Glomerular visceral epithelial cell (primary cell): ENCODE data around the gene RUFY1.
A peak's percentile ranks its signal among the peaks of the same experiment; 100 is the strongest.
"Not testable (repeated sequence)": the region's sequence is repeated elsewhere in the genome, so short reads cannot be mapped to it uniquely, and the experiment has no call there.

ENCODE experiments used
- DNase-seq: peaks from one replicate; pipeline ENCODE4 v3.0.0-alpha.2; 2016; ENCODE audit errors: extremely low spot score

RUFY1 gene, protein sequence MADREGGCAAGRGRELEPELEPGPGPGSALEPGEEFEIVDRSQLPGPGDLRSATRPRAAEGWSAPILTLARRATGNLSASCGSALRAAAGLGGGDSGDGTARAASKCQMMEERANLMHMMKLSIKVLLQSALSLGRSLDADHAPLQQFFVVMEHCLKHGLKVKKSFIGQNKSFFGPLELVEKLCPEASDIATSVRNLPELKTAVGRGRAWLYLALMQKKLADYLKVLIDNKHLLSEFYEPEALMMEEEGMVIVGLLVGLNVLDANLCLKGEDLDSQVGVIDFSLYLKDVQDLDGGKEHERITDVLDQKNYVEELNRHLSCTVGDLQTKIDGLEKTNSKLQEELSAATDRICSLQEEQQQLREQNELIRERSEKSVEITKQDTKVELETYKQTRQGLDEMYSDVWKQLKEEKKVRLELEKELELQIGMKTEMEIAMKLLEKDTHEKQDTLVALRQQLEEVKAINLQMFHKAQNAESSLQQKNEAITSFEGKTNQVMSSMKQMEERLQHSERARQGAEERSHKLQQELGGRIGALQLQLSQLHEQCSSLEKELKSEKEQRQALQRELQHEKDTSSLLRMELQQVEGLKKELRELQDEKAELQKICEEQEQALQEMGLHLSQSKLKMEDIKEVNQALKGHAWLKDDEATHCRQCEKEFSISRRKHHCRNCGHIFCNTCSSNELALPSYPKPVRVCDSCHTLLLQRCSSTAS

DNA sequence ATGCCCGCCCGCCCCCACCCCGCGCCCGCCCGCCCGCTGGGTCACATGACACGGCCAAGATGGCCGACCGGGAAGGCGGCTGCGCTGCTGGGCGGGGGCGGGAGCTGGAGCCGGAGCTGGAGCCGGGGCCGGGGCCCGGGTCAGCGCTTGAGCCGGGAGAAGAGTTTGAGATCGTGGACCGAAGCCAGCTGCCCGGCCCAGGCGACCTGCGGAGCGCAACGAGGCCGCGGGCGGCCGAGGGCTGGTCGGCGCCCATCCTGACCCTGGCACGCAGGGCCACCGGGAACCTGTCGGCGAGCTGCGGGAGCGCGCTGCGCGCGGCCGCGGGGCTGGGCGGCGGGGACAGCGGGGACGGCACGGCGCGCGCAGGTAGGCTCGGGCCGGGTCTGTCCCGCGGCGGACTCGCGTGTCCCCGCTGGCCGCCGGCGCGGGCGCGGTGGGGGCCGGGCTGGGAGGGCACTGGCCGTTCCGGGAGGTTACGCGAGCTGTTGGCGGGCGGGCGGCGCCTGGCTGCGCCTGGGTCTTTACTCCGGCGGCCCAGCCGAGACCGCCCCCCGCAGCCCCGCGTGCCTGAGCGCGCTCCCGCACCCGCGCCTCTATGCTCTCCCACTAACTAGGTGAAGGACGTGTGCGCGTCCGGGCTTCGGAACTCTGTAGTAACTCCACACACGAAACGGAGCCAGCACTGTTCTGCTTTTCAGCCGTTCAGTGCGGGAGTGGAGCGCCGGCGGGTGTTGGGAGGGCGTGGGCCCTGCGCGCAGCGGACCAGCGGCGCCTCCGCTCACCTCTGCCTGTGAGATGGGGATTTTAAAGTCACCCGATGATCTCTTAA lies at the start of gene RUFY1:
TSS of gene RUFY1 (plus strand) at position 44 of the 832 bp plus-strand sequence. CDS start at position 60, 16 bp downstream.
- peak; percentile 81 for DNase-seq

DNA sequence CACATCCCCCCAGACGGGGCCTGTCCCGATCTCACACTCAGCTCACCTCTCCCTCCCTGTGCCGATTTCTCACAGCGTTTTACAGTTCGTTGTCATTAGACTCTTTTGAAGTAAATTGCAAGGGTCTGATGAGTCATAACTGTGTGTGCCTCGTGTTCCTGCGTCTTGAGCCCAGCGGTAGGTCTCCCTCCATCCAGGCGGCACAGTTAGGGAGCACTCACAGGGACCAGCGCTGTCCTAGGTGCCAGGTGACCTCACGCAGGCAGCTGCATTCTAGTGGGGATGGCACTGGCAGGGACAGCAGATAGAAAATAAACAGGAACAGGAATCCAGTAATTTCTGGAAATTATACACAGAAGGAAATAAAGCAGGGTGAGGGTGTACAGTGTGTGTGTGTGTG lies 48.4 kb upstream of the RUFY1 start:
- not testable (repeated sequence) for DNase-seq

DNA sequence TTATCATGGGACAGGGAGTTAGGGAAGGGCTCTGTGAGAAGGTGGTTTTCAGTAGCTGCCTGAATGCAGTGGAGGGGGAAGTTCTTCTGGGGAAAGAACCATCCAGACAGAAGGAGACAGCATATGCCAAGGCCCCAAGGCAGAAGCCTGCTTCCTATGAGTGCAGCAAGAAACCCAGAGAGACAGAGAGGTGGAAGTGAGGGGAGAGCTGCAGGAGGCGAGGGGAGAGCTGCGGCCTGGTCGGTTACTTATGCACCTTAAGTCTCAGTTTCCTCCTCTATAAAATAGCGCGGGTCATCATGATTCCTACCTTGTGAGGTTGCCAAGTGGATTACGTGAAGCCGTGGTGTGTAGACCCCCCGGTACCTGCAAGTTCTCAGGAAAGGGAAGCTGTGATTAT lies 47.9 kb upstream of the RUFY1 start:
- not testable (repeated sequence) for DNase-seq

DNA sequence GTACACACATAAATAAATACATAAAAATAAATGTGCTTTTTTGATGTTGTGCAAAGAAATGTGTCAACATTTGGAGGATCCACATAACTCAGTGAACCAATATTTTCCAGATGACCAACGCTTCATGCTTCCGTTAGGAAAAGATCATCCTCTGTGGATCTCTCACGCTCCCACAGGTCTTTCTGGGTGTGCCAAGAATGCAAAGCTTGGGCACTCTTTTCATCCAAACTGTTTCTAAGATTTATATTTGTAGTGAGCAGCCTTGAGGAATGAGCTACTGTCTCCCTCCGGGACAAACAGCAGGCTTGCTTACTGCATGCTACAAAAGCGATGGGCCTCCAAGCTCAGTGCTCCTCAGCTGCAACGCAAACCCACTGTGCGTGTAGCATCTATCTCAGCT lies 46.2 kb upstream of the RUFY1 start:
- DNase-seq: no peak

DNA sequence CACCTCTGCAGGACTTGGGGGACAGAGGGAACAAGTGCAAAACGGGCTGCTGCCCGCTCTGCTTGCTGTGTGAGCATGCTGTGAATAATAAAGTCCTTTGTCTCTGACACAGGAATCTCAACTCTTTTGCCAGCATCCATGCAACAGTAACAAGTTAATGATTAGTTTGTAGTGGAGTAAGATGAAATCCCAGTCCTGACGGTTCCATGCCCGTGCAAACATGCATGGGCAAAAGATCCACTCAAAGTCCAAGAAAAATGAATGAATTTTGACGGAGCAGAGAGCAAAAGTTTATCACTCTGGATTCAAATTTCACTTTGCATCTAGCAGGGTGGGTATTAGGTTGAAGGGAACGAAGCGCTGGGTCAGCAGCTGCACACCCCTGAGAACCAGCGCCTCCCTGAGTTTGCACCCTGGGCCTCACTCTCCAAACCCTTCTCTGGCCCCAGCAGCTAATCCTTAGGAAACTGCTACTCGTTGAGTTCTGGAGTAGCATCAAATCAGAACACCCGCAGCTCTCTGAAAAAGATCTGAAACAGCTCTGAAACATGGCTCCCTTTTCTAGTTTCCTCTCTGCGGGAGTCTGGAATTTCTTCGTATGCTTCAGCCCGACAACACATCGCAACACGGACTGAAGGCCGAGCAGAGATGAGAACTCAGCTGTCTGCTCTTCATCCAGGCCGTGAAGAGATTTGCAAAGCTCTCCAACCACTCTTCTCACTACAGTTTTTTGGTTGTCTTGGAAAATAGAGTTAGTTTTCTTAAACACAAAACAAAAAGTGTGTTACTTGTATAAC lies 45.6 kb upstream of the RUFY1 start:
- DNase-seq: no peak

DNA sequence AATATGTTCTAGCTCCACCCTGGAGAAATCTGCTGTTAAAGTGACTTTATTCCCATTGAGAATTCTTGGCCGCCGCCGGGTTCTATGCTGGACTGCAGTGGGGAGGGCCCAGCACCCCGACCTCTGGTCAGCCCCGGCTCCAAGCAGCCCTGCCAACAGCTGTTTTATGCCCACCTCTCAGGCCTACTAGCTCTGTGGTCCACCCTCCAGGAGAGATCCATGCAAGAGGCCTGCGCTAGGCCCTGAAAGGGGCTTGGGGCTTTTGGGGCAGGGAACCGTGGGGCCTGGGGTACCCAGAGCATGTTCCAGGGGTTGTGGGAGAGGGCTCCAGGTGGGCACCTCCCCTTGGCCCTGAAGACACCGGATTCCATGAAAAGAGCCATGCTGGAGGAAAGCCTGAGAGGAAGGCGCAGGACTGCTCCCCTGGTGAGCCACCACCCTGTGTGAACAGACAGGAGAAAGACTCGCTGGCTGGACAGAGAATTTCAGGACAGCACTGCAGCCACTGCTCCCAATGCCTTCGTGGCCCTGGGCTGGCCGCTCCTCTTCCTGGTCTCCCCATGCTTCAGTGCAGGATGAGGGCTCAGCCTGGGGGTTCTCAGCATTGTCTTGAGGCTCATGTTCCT lies 44.6 kb upstream of the RUFY1 start:
- no peak for DNase-seq

DNA sequence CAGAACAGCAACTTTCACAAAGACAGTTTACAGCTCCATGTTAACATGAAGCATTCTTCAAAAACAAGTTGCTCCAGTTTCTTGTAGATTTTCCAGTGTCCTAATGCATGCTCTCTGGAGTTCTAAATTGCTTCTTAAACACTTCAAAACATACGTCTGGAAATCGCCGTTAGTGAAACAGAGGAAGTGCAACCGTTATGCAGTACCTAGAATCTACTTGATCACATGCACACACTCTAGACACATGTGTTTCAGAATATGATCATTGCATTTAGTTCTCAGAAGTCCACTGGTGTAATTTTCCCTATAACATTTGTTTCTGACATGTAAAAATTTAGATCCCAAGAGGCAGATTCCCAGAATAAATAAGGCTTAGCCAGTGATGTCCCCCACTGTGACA lies 41.1 kb upstream of the RUFY1 start:
- DNase-seq: no peak

DNA sequence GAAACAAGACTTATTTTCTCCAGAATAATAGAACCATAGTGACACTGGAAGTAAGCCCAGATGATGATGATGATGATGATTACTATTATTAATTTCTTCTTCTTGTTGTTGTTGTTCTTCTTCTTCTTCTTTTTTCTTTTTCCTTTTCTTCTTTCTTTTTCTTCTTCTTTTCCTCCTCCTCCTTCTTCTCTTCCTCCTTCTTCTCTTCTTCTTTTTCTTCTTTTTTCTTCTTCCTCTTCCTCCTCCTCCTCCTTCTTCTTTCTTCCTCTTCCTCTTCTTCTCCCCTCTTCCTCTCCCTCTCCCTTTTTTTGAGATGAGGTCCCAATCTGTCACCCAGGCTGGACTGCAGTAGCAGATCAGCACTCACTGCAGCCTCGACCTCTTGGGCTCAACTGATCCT lies 40.5 kb upstream of the RUFY1 start:
- DNase-seq: no peak

DNA sequence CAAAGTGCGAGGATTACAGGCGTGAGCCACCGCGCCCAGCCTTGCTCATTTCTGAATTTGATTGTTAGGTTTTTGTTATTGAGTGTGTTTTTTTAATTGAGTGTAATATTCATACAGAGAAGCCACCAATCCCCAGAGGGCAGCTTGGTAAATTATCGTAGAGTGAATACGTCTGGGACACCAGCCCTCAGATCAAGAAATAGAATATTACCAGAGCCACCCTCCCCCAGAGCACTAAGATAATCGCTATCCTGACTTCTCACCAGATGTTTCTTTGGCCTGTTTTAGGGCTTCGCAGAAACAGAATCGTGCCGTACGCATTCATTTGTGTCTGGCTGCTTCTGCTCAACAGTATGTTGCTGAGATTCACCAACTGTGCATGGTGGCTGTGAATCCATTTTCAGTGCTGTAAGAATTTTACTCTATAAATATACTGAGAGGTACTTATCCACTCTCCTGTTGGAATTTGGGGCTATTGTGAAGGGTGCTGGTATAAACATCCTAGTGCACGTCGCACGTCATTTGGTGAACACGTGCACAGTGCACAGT lies 37.8 kb upstream of the RUFY1 start:
- DNase-seq: no peak

DNA sequence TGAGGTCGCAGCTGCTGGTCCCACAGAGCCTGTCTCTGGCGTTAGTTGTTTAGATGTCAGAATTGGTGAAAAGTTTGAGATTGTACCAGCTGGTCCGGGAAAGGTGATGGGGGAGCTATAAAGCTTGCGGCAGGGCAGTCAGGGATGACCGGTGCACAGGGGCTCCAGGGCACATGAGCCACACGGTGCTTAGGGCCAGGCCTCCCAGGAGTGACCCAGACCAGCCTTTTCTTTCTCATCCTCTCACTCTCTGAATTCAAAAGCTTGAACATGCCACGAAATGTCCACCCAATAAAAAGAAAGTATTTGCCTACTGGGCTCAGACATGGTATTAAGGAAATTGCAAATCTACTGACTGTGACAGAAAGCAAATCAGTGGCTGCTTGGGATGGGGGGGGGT lies 34.9 kb upstream of the RUFY1 start:
- DNase-seq: not testable (repeated sequence)

DNA sequence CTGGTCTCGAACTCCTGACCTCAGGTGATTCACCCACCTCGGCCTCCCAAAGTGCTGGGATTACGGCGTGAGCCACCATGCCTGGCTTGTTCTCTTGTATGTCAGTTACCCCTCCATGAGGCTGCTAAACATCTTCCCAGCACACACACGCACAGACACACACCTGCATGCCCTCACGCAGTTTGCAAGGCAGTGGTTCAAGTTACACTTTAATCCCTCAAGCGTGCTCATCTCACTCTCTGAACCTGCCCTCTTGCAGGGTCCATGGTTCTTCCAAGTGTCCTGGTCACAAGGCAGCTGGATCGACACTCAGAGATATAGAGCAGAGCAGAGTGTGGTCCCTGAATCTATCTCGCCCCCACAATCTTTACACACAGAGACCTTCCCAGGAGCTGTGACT lies 34.1 kb upstream of the RUFY1 start:
- no peak for DNase-seq

DNA sequence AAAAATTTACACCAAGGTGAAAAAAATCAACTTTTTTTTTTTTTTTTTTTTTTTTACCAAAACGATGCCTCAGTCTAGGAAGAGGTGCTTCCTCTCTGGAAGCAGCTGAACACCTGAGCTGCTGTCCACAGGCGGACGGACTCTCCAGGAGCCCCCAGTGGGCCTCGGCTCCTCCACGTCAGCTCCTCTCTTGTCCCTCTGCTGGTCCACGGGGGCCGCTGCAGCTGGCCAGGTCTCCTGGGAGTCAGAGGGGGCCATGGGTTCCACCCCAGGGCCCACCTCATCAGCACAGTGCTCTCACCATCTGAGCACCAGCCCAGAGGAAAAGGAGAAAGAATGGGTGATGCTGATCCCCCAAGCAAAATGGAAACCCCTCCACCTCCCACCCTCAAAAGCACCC lies 32.6 kb upstream of the RUFY1 start:
- not testable (repeated sequence) for DNase-seq

DNA sequence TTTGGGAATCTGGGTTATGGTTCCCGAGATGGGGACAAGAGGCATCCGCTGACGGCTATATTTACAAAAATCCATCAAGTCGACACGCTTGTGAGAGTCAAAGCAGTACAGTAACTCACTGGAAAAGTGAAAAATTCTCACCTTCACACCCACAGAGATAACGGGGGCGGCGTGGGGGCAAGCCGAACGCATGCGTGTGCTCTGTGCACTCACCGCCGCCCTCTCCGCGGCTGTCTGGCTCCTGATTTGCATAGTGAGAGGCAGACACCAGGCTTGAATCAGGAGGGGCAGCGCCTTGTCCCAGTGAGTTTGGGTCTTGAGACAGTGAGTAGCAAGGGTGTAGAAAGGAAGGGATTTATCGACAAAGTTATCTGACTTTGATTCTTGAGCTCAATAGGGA lies 32.0 kb upstream of the RUFY1 start:
- not testable (repeated sequence) for DNase-seq

DNA sequence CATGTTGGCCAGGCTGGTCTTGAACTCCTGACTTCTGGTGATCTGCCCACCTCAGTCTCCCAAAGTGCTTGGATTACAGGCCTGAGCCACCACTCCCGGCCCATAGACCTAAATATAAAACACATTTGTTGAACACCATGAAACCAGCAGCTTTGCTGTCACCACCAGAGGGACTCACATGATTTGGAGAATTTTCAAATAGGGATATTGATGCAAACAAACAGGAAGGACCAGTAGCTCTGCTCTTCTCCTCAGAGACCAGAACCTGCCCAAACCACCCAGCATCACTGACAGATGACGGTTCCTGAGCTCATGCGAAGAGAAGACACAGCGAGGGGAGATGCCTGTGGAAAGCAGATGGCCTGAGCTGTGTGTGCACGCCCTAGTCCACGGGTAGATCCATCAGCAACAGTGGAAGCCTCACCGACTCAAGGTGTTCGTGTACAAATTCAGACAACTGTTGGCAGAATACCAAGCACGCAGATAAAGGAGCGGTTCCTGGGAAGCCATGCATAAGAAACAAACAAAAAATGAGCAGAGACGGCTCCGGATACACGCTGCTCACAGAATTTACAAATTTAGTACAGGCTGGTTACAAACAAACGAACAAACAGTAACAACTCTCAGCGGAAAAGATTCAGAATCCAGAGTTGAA lies 30.8 kb upstream of the RUFY1 start:
- DNase-seq: not testable (repeated sequence)

DNA sequence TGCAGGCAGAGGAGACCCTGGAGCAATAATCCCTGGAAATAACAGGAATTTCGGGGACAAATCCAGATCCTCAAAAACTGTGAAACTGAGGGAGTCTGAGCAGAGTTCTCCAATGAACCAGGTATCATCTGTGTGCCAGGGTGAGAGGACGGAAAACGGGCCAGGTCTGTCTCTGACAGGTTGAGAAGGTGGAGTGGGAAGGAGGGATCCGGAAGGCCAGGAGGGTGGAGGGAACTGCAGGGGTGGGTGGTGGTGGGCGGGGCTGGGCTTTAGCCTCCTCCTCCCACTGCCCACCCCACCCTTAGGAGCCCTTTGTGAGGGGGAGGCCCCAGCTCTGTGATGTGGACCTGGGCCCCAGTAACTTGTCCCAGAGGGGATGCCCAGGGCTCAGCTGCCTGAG lies 28.2 kb upstream of the RUFY1 start:
- DNase-seq: not testable (repeated sequence)

DNA sequence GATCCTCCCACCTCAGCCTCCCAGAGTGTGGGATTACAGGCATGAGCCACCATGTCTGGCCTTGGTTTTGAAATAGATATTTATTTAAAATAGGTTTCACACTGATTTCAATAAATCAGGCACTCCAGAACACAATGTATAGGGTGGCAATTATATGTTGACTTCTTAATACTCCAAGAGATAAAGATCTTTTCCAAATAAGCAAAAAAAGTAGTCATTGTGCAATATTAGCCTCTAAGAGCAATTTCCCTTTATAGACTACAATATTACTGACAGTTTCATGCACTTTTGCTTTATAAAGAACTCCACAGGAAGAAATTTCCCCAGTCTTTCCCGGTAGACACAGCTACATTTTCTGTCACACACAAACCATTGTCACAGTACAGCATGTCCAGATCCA lies 23.4 kb upstream of the RUFY1 start:
- no peak for DNase-seq

DNA sequence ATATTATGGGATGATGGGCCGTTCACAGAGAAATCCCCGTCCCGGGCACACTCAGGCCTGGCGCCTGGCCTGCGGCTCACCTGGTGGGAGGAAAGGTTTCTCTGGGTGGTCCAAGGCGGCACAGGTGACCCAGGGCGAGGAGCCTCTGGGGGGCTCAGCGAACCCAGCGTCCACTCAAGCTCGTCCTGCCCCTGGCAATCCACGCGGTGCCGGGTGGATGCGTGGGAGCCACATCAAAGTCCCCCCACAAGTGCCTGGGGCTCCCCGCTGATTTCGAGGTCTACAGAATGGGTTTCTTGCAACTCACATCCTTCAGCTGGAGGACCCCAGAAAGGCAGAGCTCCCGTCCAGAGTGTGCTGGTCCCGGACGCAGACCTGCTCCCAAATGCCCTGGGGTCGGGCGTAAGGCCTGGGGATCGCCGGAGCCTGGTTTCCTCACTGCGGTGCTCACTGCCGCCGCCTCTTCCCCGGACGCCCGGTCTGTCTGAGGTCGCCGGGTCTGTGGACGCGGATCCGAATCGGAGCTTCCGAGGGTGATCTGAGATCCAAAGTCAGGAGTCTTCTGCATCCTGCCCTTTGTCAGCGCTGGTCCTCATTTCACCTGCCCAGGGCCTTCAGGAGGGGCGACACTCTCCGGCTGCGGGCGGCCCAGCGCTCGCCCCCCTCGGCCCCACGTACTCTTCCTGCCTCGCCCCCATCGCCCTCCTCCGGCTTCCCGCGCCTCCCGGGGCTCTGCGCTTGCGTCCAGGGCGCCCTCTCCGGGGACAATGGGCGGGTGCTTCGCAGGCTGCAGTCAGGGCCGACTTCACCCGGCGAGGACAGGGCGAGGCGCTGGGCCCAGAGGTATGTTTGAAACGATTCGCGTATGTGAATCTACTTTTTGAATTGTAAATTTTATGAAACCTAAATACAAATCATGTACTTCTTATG lies 20.0 kb upstream of the RUFY1 start:
- DNase-seq: no peak

DNA sequence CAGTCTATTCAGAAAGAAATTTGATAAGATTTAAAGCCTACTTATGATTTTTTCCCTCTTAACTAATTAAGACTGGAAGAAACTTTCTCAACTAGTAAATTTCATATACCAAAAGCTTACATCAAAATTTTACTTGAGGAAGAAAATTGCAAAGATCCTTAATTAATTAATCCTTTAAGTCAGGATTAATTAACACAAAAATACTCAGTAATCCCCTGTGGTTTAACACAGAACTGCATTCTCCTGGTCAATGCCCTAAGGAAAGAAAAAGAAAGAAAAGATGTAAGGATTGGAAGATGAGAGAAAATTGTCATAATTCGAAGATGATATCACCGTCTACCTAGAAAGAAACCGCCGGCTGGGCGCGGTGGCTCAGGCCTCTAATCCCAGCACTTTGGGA lies 17.3 kb upstream of the RUFY1 start:
- no peak for DNase-seq

DNA sequence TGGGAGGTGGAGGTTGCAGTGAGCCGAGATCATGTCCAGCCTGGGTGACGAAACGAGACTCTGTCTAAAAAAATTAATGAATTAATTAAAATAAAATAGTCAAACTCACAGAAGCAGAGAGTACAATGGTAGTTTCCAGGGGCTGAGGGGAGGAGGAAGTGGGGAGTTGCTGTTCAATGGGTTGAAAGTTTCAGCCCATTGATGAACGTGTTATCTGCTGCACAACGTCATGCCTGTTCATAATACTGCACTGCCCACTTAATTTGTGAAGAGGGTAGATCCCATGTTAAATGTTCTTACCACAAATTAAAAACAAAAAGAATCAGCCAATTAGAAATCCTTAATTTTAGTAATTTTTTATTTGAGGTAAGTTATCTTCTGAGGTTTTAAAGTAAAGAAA lies 16.4 kb upstream of the RUFY1 start:
- DNase-seq: no peak
